LNCAP (cell line): ENCODE results near the gene RACGAP1.

ENCODE experiments used
- TF ChIP-seq, protein P1 (sequence below): fragments of 450-650 bp; IDR thresholded peaks from 2 replicates; pipeline ENCODE4 v1.5.1; 2017; ENCODE audit warnings: mild to moderate bottlenecking

The RACGAP1 gene

GRCh38 chr12:50069069-50069468, 43.8 kb upstream of the RACGAP1 start:
- TF ChIP-seq, protein P1, sequence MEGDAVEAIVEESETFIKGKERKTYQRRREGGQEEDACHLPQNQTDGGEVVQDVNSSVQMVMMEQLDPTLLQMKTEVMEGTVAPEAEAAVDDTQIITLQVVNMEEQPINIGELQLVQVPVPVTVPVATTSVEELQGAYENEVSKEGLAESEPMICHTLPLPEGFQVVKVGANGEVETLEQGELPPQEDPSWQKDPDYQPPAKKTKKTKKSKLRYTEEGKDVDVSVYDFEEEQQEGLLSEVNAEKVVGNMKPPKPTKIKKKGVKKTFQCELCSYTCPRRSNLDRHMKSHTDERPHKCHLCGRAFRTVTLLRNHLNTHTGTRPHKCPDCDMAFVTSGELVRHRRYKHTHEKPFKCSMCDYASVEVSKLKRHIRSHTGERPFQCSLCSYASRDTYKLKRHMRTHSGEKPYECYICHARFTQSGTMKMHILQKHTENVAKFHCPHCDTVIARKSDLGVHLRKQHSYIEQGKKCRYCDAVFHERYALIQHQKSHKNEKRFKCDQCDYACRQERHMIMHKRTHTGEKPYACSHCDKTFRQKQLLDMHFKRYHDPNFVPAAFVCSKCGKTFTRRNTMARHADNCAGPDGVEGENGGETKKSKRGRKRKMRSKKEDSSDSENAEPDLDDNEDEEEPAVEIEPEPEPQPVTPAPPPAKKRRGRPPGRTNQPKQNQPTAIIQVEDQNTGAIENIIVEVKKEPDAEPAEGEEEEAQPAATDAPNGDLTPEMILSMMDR, result no peak

GRCh38 chr12:50066402-50066801, 41.1 kb upstream of the RACGAP1 start:
- TF ChIP-seq, protein P1, result no peak

DNA sequence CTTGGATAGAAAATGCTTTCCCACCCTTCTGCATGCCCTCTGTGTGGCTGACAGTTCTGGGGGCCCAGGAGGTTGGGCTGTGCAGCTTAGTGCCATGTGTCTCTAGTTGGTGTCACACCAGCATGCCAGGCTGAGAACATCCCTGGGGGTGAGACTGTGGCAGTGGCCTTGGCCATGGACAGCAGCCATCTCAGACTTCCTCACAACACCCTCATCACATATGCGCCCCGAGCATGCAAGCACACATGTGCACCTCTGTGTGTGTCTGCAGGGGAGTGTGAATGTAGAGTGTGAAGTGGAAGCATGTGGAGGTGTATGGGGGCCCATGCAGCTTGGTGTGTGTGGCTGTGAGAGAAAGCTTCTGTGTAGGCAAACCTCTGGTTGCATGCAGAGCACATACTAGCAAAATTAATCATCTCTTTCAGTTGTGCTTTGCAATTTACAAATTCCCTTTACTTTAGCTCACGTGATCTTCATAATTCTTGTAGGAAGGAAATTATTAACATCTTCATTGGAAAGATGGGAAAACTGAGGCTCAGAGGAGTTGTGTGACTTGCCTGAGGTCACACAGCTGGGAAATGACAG, 40.5 kb upstream of the RACGAP1 start:
- TF ChIP-seq, protein P1, result no peak

GRCh38 chr12:50062728-50063460, 37.6 kb upstream of the RACGAP1 start:
- TF ChIP-seq, protein P1, result no peak

DNA sequence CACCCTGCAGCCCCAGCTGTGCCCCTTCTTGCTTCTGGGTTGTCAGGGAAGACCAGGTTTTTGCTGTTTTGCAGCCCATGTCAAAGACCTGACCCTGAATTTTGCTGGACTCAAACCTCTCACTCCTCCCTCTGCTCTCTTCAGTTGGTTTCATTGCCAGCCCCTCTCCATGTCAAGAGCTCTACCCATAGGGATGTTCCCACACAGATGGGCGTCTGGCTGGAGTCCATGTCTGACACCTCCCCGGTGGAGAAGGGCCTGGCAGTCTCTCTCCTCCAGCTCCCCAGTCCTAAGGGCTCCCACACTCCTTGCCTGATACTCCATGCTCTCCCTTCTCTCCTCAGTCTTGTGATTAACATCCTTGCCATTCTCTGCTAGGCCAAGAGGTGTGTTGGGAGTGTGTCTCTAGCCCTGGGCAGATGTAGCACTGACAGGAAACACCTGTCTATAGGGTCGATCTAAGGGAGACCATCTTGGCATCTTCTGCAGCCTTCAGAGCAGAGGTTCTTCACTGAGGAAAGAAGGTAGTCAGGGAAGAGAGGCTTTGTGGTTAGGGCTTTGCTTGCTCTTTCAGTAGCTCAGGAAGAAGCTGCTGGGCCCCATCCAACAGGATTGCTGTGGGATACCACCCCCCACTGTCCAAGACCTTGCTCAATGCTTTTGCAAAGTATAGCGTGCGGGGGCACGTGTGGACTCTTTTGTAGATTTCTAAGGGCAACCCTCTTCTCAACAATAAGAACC, 36.8 kb upstream of the RACGAP1 start:
- TF ChIP-seq, protein P1, result no peak

- TF ChIP-seq, protein P1, result no peak
These were observed 35.9 kb upstream of the RACGAP1 start for GRCh38 chr12:50061171-50061570.

- TF ChIP-seq, protein P1, result no peak
These were observed 34.8 kb upstream of the RACGAP1 start for GRCh38 chr12:50060120-50060468.
